H1 (cell line): ENCODE data around the gene RPTOR. TPM values are rescaled to one million over a fixed set of nuclear protein-coding genes. Genes with fewer than 3 reads are reported as not detected.

ENCODE experiments used
- CTCF ChIA-PET: fragments of 300-600 bp; sonication (Branson Sonifier 250); formaldehyde crosslinking; loops from one replicate; lab custom pipeline; 2021; ENCODE audit not compliant: partially characterized antibody; lab: Charles Lee
- POLR2A ChIA-PET: fragments of 300-600 bp; sonication (Branson Sonifier 250); formaldehyde crosslinking; loops from one replicate; lab custom pipeline; 2021; ENCODE audit warnings: inconsistent platforms; ENCODE audit not compliant: partially characterized antibody; lab: Charles Lee
- DNase-seq, 2 experiments: peaks; one replicate each; pipeline versions ENCODE4 v3.0.0 to v3.0.0-alpha.2; 2010 to 2022; ENCODE audit warnings: low spot score in 2 of 2, low read depth in 1 of 2, mixed read lengths in 1 of 2
- FAIRE-seq: peaks from 2 replicates; lab custom pipeline; 2011; peaks lifted over from hg19 to GRCh38; lab: Jason Lieb, UNC
- H2AFZ ChIP-seq: 2 replicates; pipeline ENCODE4 v1.8.1; 2012; ENCODE audit warnings: low read length, inconsistent platforms
- H2AK5ac ChIP-seq: 2 replicates; pipeline ENCODE4 v1.6.1; 2013; ENCODE audit warnings: low read depth, low read length
- H2BK120ac ChIP-seq: replicated peaks from 2 replicates; pipeline ENCODE3; 2013; ENCODE audit warnings: low read depth, low read length, inconsistent platforms
- H2BK12ac ChIP-seq: 2 replicates; pipeline ENCODE4 v1.6.1; 2013; ENCODE audit warnings: low read depth, low read length
- H2BK15ac ChIP-seq: 2 replicates; pipeline ENCODE4 v1.6.1; 2013; ENCODE audit warnings: low read length
- H2BK20ac ChIP-seq: 2 replicates; pipeline ENCODE4 v1.6.1; 2013; ENCODE audit warnings: low read length
- H2BK5ac ChIP-seq: 2 replicates; pipeline ENCODE4 v1.6.1; 2013; ENCODE audit warnings: low read depth, low read length
- H3K14ac ChIP-seq: 2 replicates; pipeline ENCODE4 v1.6.1; 2013; ENCODE audit warnings: inconsistent platforms; ENCODE audit not compliant: insufficient read length
- H3K18ac ChIP-seq: 2 replicates; pipeline ENCODE4 v1.6.1; 2013; ENCODE audit warnings: low read length; ENCODE audit errors: extremely low read depth
- H3K23ac ChIP-seq: 2 replicates; pipeline ENCODE4 v1.6.1; 2013; ENCODE audit warnings: inconsistent platforms; ENCODE audit not compliant: insufficient read length
- H3K23me2 ChIP-seq: 2 replicates; pipeline ENCODE4 v1.6.1; 2013; ENCODE audit warnings: low read depth, low read length
- H3K27ac ChIP-seq: 2 replicates; pipeline ENCODE4 v1.6.1; 2011; ENCODE audit warnings: low read depth, low read length, inconsistent platforms
- H3K27me3 ChIP-seq, 4 experiments: replicated peaks in 1 of 4; 1 replicate in 1 of 4; 2 replicates in 3 of 4; pipeline versions ENCODE4 v1.6.1 to v1.8.1; 2011 to 2013; ENCODE audit warnings: low read length in 3 of 4, mild to moderate bottlenecking in 3 of 4, inconsistent platforms in 2 of 4, mixed read lengths in 2 of 4, moderate library complexity in 1 of 4; ENCODE audit not compliant: control insufficient read depth in 3 of 4, insufficient read depth in 3 of 4; ENCODE audit errors: extremely low read depth in 1 of 4
- H3K36me3 ChIP-seq, 4 experiments: 2 replicates each; pipeline versions ENCODE4 v1.6.1 to v1.8.1; 2011 to 2013; ENCODE audit warnings: mild to moderate bottlenecking in 4 of 4, low read length in 3 of 4, moderate library complexity in 2 of 4, control low read depth in 1 of 4, inconsistent platforms in 1 of 4; ENCODE audit not compliant: insufficient read depth in 4 of 4, control insufficient read depth in 2 of 4
- H3K4ac ChIP-seq: replicated peaks from 2 replicates; pipeline ENCODE3; 2013; ENCODE audit warnings: low read length, low read depth, mixed read lengths, inconsistent platforms; ENCODE audit not compliant: insufficient read length
- H3K4me1 ChIP-seq, 4 experiments: replicated peaks in 1 of 4; 1 replicate in 1 of 4; 2 replicates in 3 of 4; pipeline versions ENCODE4 v1.6.1 to v1.8.1; 2011 to 2013; ENCODE audit warnings: low read length in 3 of 4, inconsistent platforms in 2 of 4, mixed read lengths in 1 of 4; ENCODE audit not compliant: insufficient read depth in 4 of 4, control insufficient read depth in 3 of 4
- H3K4me2 ChIP-seq, 2 experiments: 2 replicates each; pipeline versions ENCODE4 v1.6.1 to v1.8.1; 2011 to 2013; ENCODE audit warnings: low read depth in 2 of 2, low read length in 2 of 2, control low read depth in 1 of 2, inconsistent platforms in 1 of 2, mild to moderate bottlenecking in 1 of 2; ENCODE audit not compliant: insufficient read depth in 1 of 2
- H3K4me3 ChIP-seq, 4 experiments: fragments of 200-600, 300-600 bp in 1 of 4; sonication (generic), shearing (Covaris generic), sonication (Bioruptor Twin) in 1 of 4; 2 replicates each; pipeline versions ENCODE4 v1.5.1 to v1.8.1; 2011 to 2016; ENCODE audit warnings: low read length in 4 of 4, low read depth in 3 of 4, control low read depth in 2 of 4, inconsistent platforms in 2 of 4, mild to moderate bottlenecking in 2 of 4, mixed read lengths in 1 of 4, moderate library complexity in 1 of 4; ENCODE audit not compliant: insufficient read depth in 2 of 4; ENCODE audit errors: extremely low read depth in 1 of 4
- H3K56ac ChIP-seq: replicated peaks from 2 replicates; pipeline ENCODE3; 2013; ENCODE audit warnings: low read depth, mild to moderate bottlenecking, mixed read lengths, low read length, inconsistent platforms; ENCODE audit not compliant: insufficient read length
- H3K79me1 ChIP-seq: 2 replicates; pipeline ENCODE4 v1.6.1; 2013; ENCODE audit warnings: low read depth, low read length, control low read depth
- H3K79me2 ChIP-seq, 2 experiments: 2 replicates each; pipeline versions ENCODE4 v1.6.1 to v1.8.1; 2012 to 2013; ENCODE audit warnings: low read length in 2 of 2, mild to moderate bottlenecking in 2 of 2, inconsistent platforms in 1 of 2; ENCODE audit not compliant: insufficient read depth in 2 of 2, control insufficient read depth in 1 of 2
- H3K9ac ChIP-seq, 4 experiments: replicated peaks in 1 of 4; 1 replicate in 1 of 4; 2 replicates in 3 of 4; pipeline versions ENCODE4 v1.6.1 to v1.8.1; 2011 to 2013; ENCODE audit warnings: low read depth in 3 of 4, low read length in 3 of 4, control low read depth in 2 of 4, mild to moderate bottlenecking in 2 of 4, moderate library complexity in 2 of 4, inconsistent platforms in 1 of 4; ENCODE audit errors: extremely low read depth in 1 of 4
- H3K9me3 ChIP-seq, 2 experiments: 2 replicates each; pipeline versions ENCODE4 v1.6.1 to v1.8.1; 2012 to 2013; ENCODE audit warnings: mild to moderate bottlenecking in 2 of 2, moderate library complexity in 2 of 2, control low read depth in 1 of 2, inconsistent platforms in 1 of 2, low read depth in 1 of 2, low read length in 1 of 2, mixed read lengths in 1 of 2; ENCODE audit not compliant: insufficient read depth in 2 of 2
- H4K20me1 ChIP-seq, 2 experiments: replicated peaks in 1 of 2; 2 replicates each; pipeline versions ENCODE3 to v1.8.1; 2011 to 2013; ENCODE audit warnings: inconsistent platforms in 2 of 2, low read length in 2 of 2, mild to moderate bottlenecking in 1 of 2; ENCODE audit not compliant: insufficient read depth in 2 of 2, control insufficient read depth in 1 of 2
- H4K5ac ChIP-seq: 2 replicates; pipeline ENCODE4 v1.6.1; 2013; ENCODE audit warnings: low read length, low read depth, mixed read lengths, inconsistent platforms; ENCODE audit not compliant: insufficient read length
- H4K8ac ChIP-seq: 2 replicates; pipeline ENCODE4 v1.8.0; 2013; ENCODE audit warnings: mild to moderate bottlenecking, moderate library complexity, low read length, inconsistent platforms; ENCODE audit not compliant: insufficient read depth; ENCODE audit errors: extremely low read depth
- H4K91ac ChIP-seq: replicated peaks from 2 replicates; pipeline ENCODE3; 2013; ENCODE audit warnings: low read length, mixed read lengths, inconsistent platforms; ENCODE audit not compliant: insufficient read length
- ATF2 ChIP-seq: IDR thresholded peaks from 2 replicates; pipeline ENCODE4 v1.6.1; 2012; ENCODE audit warnings: low read length, inconsistent platforms
- EGR1 ChIP-seq: IDR thresholded peaks from 2 replicates; pipeline ENCODE4 v1.6.1; 2011; ENCODE audit warnings: low read depth, low read length, borderline replicate concordance
- EP300 ChIP-seq, 2 experiments: IDR thresholded peaks; 1 replicate in 1 of 2; 2 replicates in 1 of 2; pipeline ENCODE4 v1.6.1; 2011 to 2012; ENCODE audit warnings: low read depth in 2 of 2, low read length in 2 of 2, mild to moderate bottlenecking in 2 of 2, borderline replicate concordance in 1 of 2, inconsistent platforms in 1 of 2, moderate library complexity in 1 of 2
- GTF2F1 ChIP-seq: IDR thresholded peaks from 2 replicates; pipeline ENCODE4 v1.6.1; 2012; ENCODE audit warnings: low read depth, low read length, improper control_type of control experiment, borderline replicate concordance
- HDAC2 ChIP-seq, 2 experiments: fragments of 300-600 bp in 1 of 2; sonication (generic) in 1 of 2; IDR thresholded peaks; 2 replicates each; pipeline ENCODE4 v1.6.1; 2011 to 2012; ENCODE audit warnings: low read depth in 2 of 2, low read length in 2 of 2, mild to moderate bottlenecking in 2 of 2, moderate library complexity in 2 of 2, borderline replicate concordance in 1 of 2, inconsistent platforms in 1 of 2
- HDAC6 ChIP-seq: IDR thresholded peaks from one replicate; pipeline ENCODE4 v1.7.1; 2012; ENCODE audit warnings: low read depth, mild to moderate bottlenecking, inconsistent platforms, low read length, moderate library complexity
- NRF1 ChIP-seq: IDR thresholded peaks from 2 replicates; pipeline ENCODE4 v1.6.1; 2011; ENCODE audit warnings: mild to moderate bottlenecking, low read depth, low read length, improper control_type of control experiment
- POLR2A ChIP-seq, 2 experiments: IDR thresholded peaks; 1 replicate in 1 of 2; 2 replicates in 1 of 2; pipeline ENCODE4 v1.6.1; 2011; ENCODE audit warnings: low read depth in 2 of 2, low read length in 2 of 2, mild to moderate bottlenecking in 2 of 2; ENCODE audit errors: control extremely low read depth in 1 of 2
- SIRT6 ChIP-seq: IDR thresholded peaks from one replicate; pipeline ENCODE4 v1.7.1; 2012; ENCODE audit warnings: low read length, inconsistent platforms
- TEAD4 ChIP-seq: IDR thresholded peaks from 2 replicates; pipeline ENCODE4 v1.6.1; 2012; ENCODE audit warnings: low read depth, low read length, inconsistent platforms, mixed read lengths
- YY1 ChIP-seq: IDR thresholded peaks from 2 replicates; pipeline ENCODE4 v1.6.1; 2011; ENCODE audit warnings: low read depth, mild to moderate bottlenecking, low read length
- WGBS, 2 experiments: shearing (Covaris generic) in 1 of 2; methylation state at CpG; one replicate each; pipeline versions ENCODE4 v1.1.6 to v1.1.7; 2013 to 2015; ENCODE audit warnings: low lambda C conversion rate in 2 of 2, mixed read lengths in 2 of 2, inconsistent platforms in 1 of 2, low coverage in 1 of 2, missing lambda C conversion rate in 1 of 2; ENCODE audit not compliant: insufficient replicate concordance in 2 of 2, insufficient coverage in 1 of 2, insufficient read length in 1 of 2; ENCODE audit errors: extremely low coverage in 1 of 2, missing lambda C conversion rate in 1 of 2; 5-methylcytosine and 5-hydroxymethylcytosine counted together
- polyA plus RNA-seq, 7 experiments: library from polyadenylated mRNA; depleted of rRNA in 3 of 7; stranded (reverse) in 5 of 7; unstranded in 2 of 7; fragments of >200 nt in 5 of 7; fragments of 200-250 nt in 2 of 7; gene quantifications; 1 replicate in 5 of 7; 2 replicates in 1 of 7; 4 replicates in 1 of 7; pipeline versions ENCODE4 v1.2.1 to v1.2.3, GENCODE V29; 2011 to 2013; ENCODE audit warnings: missing spikeins in 2 of 7, mixed read lengths in 2 of 7
- total RNA-seq: library from RNA; stranded (reverse); fragmentation: NEBNext Ultra II Directional; extraction: Animal tissue kit (Norgen Biotek cat#: 25700); gene quantifications from 2 replicates; pipeline ENCODE4 v1.2.1, GENCODE V29; 2021

RPTOR gene
- total and polyA plus RNA-seq, 2 of the 8 experiments (the other 6 are each of a cell fraction or from before 2014, with no cell fraction given), result 6.9 to 28.7 TPM

DNA sequence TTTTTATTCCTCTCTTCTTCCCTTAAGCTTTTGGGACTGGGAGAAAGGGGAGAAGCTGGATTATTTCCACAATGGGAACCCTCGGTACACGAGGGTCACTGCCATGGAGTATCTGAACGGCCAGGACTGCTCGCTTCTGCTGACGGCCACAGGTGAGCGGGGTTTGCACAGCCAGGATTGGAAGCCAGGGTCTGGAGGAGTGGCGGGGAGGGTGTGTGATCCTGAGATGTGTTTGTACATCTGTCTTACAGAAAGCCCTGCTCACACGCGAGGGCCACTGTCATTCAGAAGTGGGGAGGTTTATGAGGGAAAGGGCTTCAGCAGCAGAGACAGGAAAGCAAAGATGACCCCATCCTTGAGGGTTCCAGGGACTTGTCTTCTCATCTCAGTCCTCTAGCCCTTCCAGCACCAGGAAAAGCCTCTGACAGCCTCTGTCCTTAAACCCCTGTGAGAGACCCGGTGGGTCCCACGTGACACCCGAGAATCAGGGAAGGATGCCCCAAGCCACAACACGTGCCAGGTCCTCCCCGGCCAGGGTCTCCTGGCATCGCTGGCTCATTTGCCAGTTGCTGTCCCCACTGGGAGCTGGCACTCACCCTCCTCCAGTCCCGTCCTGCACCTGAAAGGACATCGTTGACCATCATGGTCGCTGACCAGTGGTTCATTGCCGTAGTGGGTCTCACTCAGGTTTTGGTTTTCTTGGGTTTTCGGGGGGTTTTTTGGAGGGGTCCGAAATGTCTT lies 402.7 kb downstream of the RPTOR start:
- Histone ChIP-seq H3K27ac (no peak overlapping the region), H2BK20ac (no peak overlapping the region), H3K9ac (no peak overlapping the region), H3K4me1 (no peaks in the 10 kb centered on the region), H4K20me1 (no peaks in the 10 kb centered on the region), H3K79me2 (no peaks in the 10 kb centered on the region), H3K4ac (no peak overlapping the region), H2AFZ (no peak overlapping the region), H2BK15ac (no peak overlapping the region), H3K36me3 (no peaks in the 10 kb centered on the region; a peak in 3 of 8 replicates), H3K56ac (no peak overlapping the region), H2BK5ac (no peak overlapping the region), H2BK120ac (no peak overlapping the region), H3K18ac (no peak overlapping the region), H4K5ac (no peak overlapping the region), H3K23ac (no peak overlapping the region), H4K91ac (no peak overlapping the region), H2BK12ac (no peak overlapping the region), H3K9me3 (no peaks in the 10 kb centered on the region), H3K4me3 (no peak overlapping the region), H3K79me1 (no peaks in the 10 kb centered on the region), H3K27me3 (no peaks in the 10 kb centered on the region), H3K4me2 (no peak overlapping the region), H3K14ac (no peak overlapping the region), H4K8ac (no peak overlapping the region), H2AK5ac (no peak overlapping the region), H3K23me2 (no peaks in the 10 kb centered on the region)
- FAIRE-seq (no peak), DNase-seq (no peak)
- ChIA-PET CTCF (interaction anchor here (0.6 kb wide), 1 partner anchor 52 kb away, joined by 3 read pairs; no protein-coding TSS in a partner anchor), POLR2A (interaction anchor here (0.7 kb wide), 1 partner anchor 10 kb away, joined by 3 read pairs; no protein-coding TSS in a partner anchor)
- 84% methylated on average over 21 of the region's 21 CpGs; no CpG with 5 or more reads in 1 of the 2 experiments for WGBS, 2 experiments
- TF ChIP-seq NRF1 (no peak), YY1 (no peak), HDAC6 (no peak), EP300 (IDR thresholded peaks at IDR 0.05; ENCODE audit: borderline replicate concordance in 1 of 2, low read depth in 2 of 2, low read length in 2 of 2) (no peak), HDAC2 (IDR thresholded peaks at IDR 0.05; ENCODE audit: borderline replicate concordance in 1 of 2, low read depth in 2 of 2, low read length in 2 of 2) (no peak), ATF2 (no peak), SIRT6 (no peak), TEAD4 (no peak), EGR1 (no peak), GTF2F1 (no peak), POLR2A (IDR thresholded peaks at IDR 0.05; ENCODE audit: control extremely low read depth in 1 of 2, low read depth in 2 of 2, low read length in 2 of 2) (no peak)
